ENCODE measurements around the gene GALNT17.

DNA sequence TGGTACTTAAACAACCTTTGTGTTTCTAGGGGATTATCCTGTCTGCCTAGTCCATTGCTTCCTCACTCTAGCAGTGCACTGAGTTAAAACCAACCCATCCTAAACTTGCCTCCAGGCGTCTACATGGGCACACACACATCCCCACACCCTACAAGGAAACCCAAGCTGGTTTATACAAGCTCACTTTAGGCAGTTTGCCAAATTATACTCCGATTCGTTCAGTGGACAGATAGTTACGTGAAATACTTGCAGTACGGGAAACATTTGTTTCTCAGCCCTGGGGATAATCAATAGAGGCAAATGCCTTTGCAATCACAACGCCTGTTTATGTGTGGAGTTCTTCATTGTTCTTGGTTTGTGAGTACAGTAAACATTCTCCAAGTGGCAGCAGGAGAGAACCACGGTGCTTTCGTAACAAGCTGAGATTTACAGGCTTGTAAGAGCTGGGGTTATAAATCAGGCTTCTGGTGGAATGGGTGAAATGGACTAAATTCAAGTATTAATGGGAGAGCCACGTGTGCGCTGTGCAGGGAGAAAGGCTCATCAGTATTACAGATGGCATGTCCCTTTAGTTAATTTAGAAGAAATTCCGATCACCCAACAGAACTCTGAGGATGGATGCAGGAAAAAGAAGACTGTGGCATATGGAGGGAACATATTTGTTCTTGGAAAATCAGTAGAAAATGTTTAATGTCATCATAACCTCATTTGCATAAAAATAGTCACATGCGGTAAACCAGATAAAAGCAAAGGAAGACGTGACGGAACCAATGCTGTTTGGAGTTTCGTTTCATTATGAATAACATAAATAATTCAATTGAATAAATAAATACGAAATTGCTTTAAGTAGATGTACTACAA, 217.1 kb downstream of the GALNT17 start:
- TF ChIP-seq, protein P1, sequence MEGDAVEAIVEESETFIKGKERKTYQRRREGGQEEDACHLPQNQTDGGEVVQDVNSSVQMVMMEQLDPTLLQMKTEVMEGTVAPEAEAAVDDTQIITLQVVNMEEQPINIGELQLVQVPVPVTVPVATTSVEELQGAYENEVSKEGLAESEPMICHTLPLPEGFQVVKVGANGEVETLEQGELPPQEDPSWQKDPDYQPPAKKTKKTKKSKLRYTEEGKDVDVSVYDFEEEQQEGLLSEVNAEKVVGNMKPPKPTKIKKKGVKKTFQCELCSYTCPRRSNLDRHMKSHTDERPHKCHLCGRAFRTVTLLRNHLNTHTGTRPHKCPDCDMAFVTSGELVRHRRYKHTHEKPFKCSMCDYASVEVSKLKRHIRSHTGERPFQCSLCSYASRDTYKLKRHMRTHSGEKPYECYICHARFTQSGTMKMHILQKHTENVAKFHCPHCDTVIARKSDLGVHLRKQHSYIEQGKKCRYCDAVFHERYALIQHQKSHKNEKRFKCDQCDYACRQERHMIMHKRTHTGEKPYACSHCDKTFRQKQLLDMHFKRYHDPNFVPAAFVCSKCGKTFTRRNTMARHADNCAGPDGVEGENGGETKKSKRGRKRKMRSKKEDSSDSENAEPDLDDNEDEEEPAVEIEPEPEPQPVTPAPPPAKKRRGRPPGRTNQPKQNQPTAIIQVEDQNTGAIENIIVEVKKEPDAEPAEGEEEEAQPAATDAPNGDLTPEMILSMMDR (IDR thresholded peaks at IDR 0.05; ENCODE audit: poor library complexity, severe bottlenecking): no peak
- TF ChIP-seq POLR2AphosphoS5 (IDR thresholded peaks at IDR 0.05): no peak

Data from neural cell (in vitro differentiated cells).